Measurements from ENCODE around the gene PTPRD. TPM values are rescaled to one million over a fixed set of nuclear protein-coding genes. Genes with fewer than 3 reads are reported as not detected.

PTPRD gene
- total RNA-seq, 1 experiment from 2014 or later, result 32.5 TPM

DNA sequence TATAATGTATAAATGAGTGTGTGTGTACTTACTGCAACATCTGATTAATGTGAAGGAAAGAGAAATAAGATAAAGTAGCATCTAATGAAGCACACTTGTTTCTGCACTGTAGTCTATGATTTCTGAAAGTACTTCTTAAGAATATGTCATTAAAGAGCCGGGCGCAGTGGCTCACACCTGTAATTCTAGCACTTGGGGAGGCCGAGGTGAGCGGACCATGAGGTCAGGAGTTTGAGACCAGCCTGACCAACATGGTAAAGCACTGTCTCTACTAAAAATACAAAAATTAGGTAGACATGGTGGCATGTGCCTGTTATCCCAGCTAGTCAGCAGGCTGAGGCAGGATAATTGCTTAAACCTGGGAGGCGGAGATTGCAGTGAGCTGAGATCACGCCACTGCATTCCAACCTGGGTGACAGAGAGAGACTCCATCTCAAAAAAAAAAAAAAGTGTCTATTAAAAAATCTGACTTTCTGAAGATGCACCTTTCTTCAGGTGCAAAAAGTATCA is 556.9 kb downstream of the PTPRD start:
- H3K9ac ChIP-seq (ENCODE audit: extremely low read depth, insufficient read length, low read length), result no peak overlapping the region
- no peak overlapping the region for H2BK12ac ChIP-seq (ENCODE audit: insufficient read length, low read depth, low read length)
- Mint-ChIP-seq H3K27ac (no peak overlapping the region), H3K27me3 (ENCODE audit: low read depth) (peaks cover 40% of the 10 kb centered on the region), H3K36me3 (ENCODE audit: insufficient read depth in 1 of 3, low read depth in 3 of 3) (no peaks in the 10 kb centered on the region), H3K4me3 (no peak overlapping the region), H3K9me3 (no peaks in the 10 kb centered on the region; a peak in 1 of 5 replicates), H3K4me1 (peaks cover 6 to 15% of the 10 kb centered on the region in 2 experiments)
- H3K27ac ChIP-seq (ENCODE audit: insufficient read length, low read depth, low read length), result no peak overlapping the region
- H3K56ac ChIP-seq (ENCODE audit: insufficient read length, low read depth, low read length), result no peak overlapping the region
- H2AK5ac ChIP-seq (ENCODE audit: insufficient read length, low read length), result no peak overlapping the region
- no peaks in the 10 kb centered on the region for H3K79me1 ChIP-seq (ENCODE audit: insufficient read depth, low read depth, low read length, poor library complexity, severe bottlenecking)
- H3T11ph ChIP-seq (ENCODE audit: low read length), result no peak overlapping the region
- no peak overlapping the region for H3K14ac ChIP-seq (ENCODE audit: insufficient read depth, low read length)
- H3K4me2 ChIP-seq (ENCODE audit: insufficient read depth, insufficient read length, low read length), result no peak overlapping the region
- DNase-seq, result no peak
- H4K91ac ChIP-seq (ENCODE audit: insufficient read length, low read depth, low read length), result no peak overlapping the region
- no peak overlapping the region for H2BK120ac ChIP-seq (ENCODE audit: low read depth, low read length, poor library complexity, severe bottlenecking)
- H3K18ac ChIP-seq (ENCODE audit: insufficient read length, low read depth, low read length), result no peak overlapping the region
- H4K5ac ChIP-seq (ENCODE audit: insufficient read length, low read depth, low read length), result no peak overlapping the region
- H2BK20ac ChIP-seq (ENCODE audit: low read depth, low read length, poor library complexity, severe bottlenecking), result no peak overlapping the region
- no peaks in the 10 kb centered on the region for H3K9me3 ChIP-seq (ENCODE audit: control insufficient read depth, low read depth, low read length)
- no peak overlapping the region for H4K8ac ChIP-seq (replicated peaks; ENCODE audit: insufficient read length, low read depth, low read length)
- WGBS (ENCODE audit: extremely low coverage, insufficient read length, low lambda C conversion rate), result no CpG with 5 or more reads among the region's 6 CpGs
- H3K23ac ChIP-seq (ENCODE audit: insufficient read length, low read depth, low read length), result no peak overlapping the region
- TF ChIP-seq, protein P1, sequence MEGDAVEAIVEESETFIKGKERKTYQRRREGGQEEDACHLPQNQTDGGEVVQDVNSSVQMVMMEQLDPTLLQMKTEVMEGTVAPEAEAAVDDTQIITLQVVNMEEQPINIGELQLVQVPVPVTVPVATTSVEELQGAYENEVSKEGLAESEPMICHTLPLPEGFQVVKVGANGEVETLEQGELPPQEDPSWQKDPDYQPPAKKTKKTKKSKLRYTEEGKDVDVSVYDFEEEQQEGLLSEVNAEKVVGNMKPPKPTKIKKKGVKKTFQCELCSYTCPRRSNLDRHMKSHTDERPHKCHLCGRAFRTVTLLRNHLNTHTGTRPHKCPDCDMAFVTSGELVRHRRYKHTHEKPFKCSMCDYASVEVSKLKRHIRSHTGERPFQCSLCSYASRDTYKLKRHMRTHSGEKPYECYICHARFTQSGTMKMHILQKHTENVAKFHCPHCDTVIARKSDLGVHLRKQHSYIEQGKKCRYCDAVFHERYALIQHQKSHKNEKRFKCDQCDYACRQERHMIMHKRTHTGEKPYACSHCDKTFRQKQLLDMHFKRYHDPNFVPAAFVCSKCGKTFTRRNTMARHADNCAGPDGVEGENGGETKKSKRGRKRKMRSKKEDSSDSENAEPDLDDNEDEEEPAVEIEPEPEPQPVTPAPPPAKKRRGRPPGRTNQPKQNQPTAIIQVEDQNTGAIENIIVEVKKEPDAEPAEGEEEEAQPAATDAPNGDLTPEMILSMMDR (conservative IDR thresholded peaks at IDR 0.05), result no peak
- no peaks in the 10 kb centered on the region for H3K23me2 ChIP-seq (ENCODE audit: insufficient read length, low read depth, low read length, poor library complexity, severe bottlenecking)
- no peak overlapping the region for H2BK5ac ChIP-seq (ENCODE audit: insufficient read length, low read length)
- H2AFZ ChIP-seq (ENCODE audit: low read length), result no peak overlapping the region
- H3K4me1 ChIP-seq (ENCODE audit: insufficient read depth, low read length), result no peaks in the 10 kb centered on the region; the same call in 1 of the 2 replicates
- H3K4ac ChIP-seq (ENCODE audit: low read depth, low read length), result no peak overlapping the region
- no peak overlapping the region for H2BK15ac ChIP-seq (ENCODE audit: low read depth, low read length)
- no peaks in the 10 kb centered on the region for H4K20me1 ChIP-seq (ENCODE audit: control insufficient read depth, insufficient read depth, insufficient read length)
- H3K79me2 ChIP-seq (ENCODE audit: insufficient read depth, low read length), result no peaks in the 10 kb centered on the region
- H3K27me3 ChIP-seq (ENCODE audit: insufficient read depth, low read length), result peaks cover 6% of the 10 kb centered on the region; the same call in 1 of the 2 replicates

Data from H9 (cell line).